RWPE2 (cell line): ENCODE measurements around the gene PPHLN1.
"Not testable (repeated sequence)": the region's sequence is repeated elsewhere in the genome, so short reads cannot be mapped to it uniquely, and the experiment has no call there.

Experiments used
- ATAC-seq: fragments of 200-7000 bp; cut with Tn5 transposase; 3 replicates; pipeline ENCODE4 v1.9.1; 2021; ENCODE audit warnings: low read depth
- DNase-seq: peaks from one replicate; pipeline ENCODE4 v3.0.0-alpha.2; 2020; ENCODE audit warnings: low spot score
- H3K27ac ChIP-seq: fragments of 450-650 bp; 2 replicates; pipeline ENCODE4 v1.5.1; 2017; ENCODE audit warnings: mild to moderate bottlenecking; ENCODE audit not compliant: poor library complexity, severe bottlenecking
- H3K27me3 ChIP-seq: fragments of 250-450 bp; sonication (Bioruptor Pico); 2 replicates; pipeline ENCODE4 v1.5.1; 2021; ENCODE audit warnings: mild to moderate bottlenecking, moderate library complexity; ENCODE audit not compliant: insufficient read depth, poor library complexity, severe bottlenecking
- H3K36me3 ChIP-seq: fragments of 250-450 bp; sonication (Bioruptor Pico); 2 replicates; pipeline ENCODE4 v1.5.1; 2020; ENCODE audit warnings: low read depth, mild to moderate bottlenecking, moderate library complexity
- H3K4me1 ChIP-seq: fragments of 250-450 bp; sonication (Bioruptor Pico); 2 replicates; pipeline ENCODE4 v1.5.1; 2021; ENCODE audit warnings: mild to moderate bottlenecking, moderate library complexity; ENCODE audit not compliant: insufficient read depth, poor library complexity, severe bottlenecking
- H3K4me3 ChIP-seq: fragments of 250-450 bp; sonication (Bioruptor Pico); 2 replicates; pipeline ENCODE4 v1.5.1; 2021; ENCODE audit warnings: mild to moderate bottlenecking, moderate library complexity; ENCODE audit not compliant: severe bottlenecking
- H3K9me3 ChIP-seq: fragments of 250-450 bp; sonication (Bioruptor Pico); 2 replicates; pipeline ENCODE4 v1.5.1; 2021; ENCODE audit warnings: mild to moderate bottlenecking, moderate library complexity; ENCODE audit not compliant: severe bottlenecking
- CTCF ChIP-seq: fragments of 450-650 bp; IDR thresholded peaks from one replicate; pipeline ENCODE4 v1.5.1; 2017; ENCODE audit warnings: mild to moderate bottlenecking, moderate library complexity; ENCODE audit not compliant: poor library complexity, severe bottlenecking

The PPHLN1 gene

DNA sequence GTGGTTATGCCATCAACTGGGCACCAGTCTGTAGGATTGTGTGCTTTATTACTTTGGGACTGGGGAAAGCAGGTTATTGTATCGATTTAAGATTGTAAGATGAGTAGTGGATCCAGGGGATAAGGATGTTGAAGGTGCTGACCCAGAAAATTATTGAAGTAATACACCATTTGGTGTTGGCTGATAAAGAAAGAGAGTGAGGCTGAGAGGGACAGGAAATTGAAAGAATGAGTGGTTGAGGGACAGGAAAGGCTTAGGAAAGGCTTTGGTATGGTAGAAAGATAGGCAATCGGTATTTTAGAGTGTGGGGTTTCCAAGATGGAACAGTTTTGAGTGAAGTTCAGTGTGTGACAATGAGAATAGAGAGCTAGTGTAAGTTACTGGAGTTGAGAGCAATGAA lies 12.3 kb downstream of the PPHLN1 start:
- H3K27ac ChIP-seq = no peak overlapping the region
- no peaks in the 10 kb centered on the region for H3K9me3 ChIP-seq
- no peak for TF ChIP-seq CTCF
- no peak for ATAC-seq
- no peak overlapping the region for H3K4me3 ChIP-seq
- no peak for DNase-seq
- H3K27me3 ChIP-seq = no peaks in the 10 kb centered on the region
- H3K36me3 ChIP-seq = peaks cover 54% of the 10 kb centered on the region
- H3K4me1 ChIP-seq = peaks cover 4% of the 10 kb centered on the region

- Histone ChIP-seq H3K27me3 (no peaks in the 10 kb centered on the region), H3K4me1 (no peaks in the 10 kb centered on the region), H3K36me3 (peaks cover 38% of the 10 kb centered on the region), H3K9me3 (no peaks in the 10 kb centered on the region), H3K4me3 (no peak overlapping the region), H3K27ac (no peak overlapping the region)
- DNase-seq = no peak
- ATAC-seq = no peak
- TF ChIP-seq CTCF = no peak
Observed at GRCh38 chr12:42342028-42342427, 16.1 kb downstream of the PPHLN1 start.

DNA sequence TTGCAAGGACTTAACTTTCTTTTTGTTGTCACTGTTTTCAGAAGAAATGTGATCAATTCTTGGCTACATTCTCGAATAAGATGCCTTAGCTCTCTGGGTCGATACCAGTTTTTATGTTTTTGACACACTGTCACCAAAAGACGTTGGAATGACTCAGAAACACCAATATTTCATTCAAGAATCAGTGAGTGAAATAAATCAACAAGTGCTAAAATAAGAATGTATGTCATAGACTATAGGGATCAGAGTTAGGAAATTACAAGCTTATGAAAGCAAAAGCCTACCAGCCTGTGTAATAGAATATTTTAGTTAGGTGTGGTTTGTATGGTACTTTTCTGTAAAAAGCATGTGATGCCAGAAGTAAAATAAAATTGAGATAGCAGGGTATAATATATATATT lies 17.8 kb downstream of the PPHLN1 start:
- H3K4me3 ChIP-seq = no peak overlapping the region
- peaks cover 31% of the 10 kb centered on the region for H3K36me3 ChIP-seq
- no peak for TF ChIP-seq CTCF
- DNase-seq (no peak), ATAC-seq (no peak)
- H3K9me3 ChIP-seq = no peaks in the 10 kb centered on the region
- H3K27ac ChIP-seq = no peak overlapping the region
- no peaks in the 10 kb centered on the region for H3K27me3 ChIP-seq
- no peaks in the 10 kb centered on the region for H3K4me1 ChIP-seq

DNA sequence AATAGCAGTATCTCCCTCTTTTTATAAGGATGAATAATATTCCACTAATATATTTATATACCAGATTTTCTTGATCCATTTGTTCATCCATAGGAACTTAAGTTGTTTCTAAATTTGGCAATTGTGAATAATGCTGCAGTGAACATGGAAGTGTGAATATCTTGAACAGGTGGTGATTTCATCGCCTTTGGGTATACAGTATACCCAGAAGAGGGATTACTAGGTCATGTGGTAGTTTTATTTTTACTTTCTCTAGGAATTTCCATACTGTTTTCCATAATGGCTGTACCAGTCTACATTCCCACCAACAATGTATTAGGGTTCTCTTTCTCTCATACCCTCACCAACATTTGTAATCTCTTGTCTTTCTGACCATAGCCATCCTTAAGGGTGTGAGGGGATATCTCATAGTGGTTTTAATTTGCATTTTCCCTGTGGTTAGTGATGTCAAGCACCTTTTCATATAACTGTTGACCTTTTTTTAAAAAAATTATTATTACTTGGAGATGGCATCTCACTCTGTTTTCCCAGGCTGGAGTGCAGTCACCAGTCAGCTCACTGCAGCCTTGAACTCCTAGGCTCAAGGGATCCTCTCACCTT lies 20.5 kb downstream of the PPHLN1 start:
- Histone ChIP-seq H3K36me3 (peaks cover 24% of the 10 kb centered on the region), H3K4me3 (no peak overlapping the region), H3K9me3 (no peaks in the 10 kb centered on the region), H3K27me3 (no peaks in the 10 kb centered on the region), H3K27ac (no peak overlapping the region), H3K4me1 (no peaks in the 10 kb centered on the region)
- TF ChIP-seq CTCF = no peak
- ATAC-seq (no peak), DNase-seq (no peak)

DNA sequence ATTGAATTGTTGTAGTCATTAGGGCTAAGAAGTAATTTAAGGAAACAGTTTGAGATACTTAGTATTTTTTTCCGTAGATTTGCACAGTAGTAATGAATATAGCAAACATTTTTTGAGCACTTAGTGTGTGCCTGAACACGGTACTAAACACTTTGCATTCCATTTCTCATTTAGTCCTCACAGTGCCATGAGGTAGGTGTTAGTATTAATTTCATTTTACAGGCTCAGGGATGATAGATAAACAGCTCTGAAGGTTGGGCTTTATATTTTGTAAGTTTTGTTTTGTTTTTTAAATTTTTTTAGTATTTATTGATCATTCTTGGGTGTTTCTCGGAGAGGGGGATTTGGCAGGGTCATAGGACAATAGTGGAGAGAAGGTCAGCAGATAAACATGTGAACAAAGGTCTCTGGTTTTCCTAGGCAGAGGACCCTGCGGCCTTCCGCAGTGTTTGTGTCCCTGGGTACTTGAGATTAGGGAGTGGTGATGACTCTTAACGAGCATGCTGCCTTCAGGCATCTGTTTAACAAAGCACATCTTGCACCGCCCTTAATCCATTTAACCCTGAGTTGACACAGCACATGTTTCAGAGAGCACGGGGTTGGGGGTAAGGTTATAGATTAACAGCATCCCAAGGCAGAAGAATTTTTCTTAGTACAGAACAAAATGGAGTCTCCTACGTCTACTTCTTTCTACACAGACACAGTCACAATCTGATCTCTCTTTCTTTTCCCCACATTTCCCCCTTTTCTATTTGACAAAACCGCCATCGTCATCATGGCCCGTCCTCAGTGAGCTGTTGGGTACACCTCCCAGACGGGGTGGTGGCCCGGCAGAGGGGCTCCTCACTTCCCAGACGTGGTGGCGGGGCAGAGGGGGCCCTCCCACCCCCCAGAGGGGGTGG lies 23.4 kb downstream of the PPHLN1 start:
- not testable (repeated sequence) for H3K4me1 ChIP-seq, H3K9me3 ChIP-seq, DNase-seq, H3K27ac ChIP-seq, H3K27me3 ChIP-seq, H3K4me3 ChIP-seq, ATAC-seq
- H3K36me3 ChIP-seq = peaks cover 31% of the 10 kb centered on the region

DNA sequence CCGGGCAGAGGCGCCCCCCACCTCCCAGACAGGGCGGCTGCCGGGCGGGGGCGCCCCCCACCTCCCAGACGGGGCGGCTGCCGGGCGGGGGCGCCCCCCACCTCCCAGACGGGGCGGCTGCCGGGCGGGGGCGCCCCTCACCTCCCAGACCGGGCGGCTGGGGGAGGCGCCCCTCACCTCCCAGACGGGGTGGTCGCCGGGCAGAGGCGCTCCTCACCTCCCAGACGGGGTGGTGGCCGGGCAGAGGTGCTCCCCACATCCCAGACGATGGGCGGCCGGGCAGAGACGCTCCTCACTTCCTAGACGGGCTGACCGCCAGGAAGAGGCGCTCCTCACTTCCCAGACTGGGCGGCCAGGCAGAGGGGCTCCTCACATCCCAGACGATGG lies 24.0 kb downstream of the PPHLN1 start:
- not testable (repeated sequence) for DNase-seq, H3K4me1 ChIP-seq, H3K27me3 ChIP-seq, ATAC-seq, H3K9me3 ChIP-seq, H3K27ac ChIP-seq, H3K4me3 ChIP-seq
- H3K36me3 ChIP-seq = peaks cover 37% of the 10 kb centered on the region
